ENCODE data around the gene TBC1D13. TPM values are rescaled to one million over a fixed set of nuclear protein-coding genes. Genes with fewer than 3 reads are reported as not detected.
"Not testable (repeated sequence)": the region's sequence is repeated elsewhere in the genome, so short reads cannot be mapped to it uniquely, and the experiment has no call there.

Gene TBC1D13
- total RNA-seq, 2 donors from 2014 or later, result 15.7 to 16.9 TPM

DNA sequence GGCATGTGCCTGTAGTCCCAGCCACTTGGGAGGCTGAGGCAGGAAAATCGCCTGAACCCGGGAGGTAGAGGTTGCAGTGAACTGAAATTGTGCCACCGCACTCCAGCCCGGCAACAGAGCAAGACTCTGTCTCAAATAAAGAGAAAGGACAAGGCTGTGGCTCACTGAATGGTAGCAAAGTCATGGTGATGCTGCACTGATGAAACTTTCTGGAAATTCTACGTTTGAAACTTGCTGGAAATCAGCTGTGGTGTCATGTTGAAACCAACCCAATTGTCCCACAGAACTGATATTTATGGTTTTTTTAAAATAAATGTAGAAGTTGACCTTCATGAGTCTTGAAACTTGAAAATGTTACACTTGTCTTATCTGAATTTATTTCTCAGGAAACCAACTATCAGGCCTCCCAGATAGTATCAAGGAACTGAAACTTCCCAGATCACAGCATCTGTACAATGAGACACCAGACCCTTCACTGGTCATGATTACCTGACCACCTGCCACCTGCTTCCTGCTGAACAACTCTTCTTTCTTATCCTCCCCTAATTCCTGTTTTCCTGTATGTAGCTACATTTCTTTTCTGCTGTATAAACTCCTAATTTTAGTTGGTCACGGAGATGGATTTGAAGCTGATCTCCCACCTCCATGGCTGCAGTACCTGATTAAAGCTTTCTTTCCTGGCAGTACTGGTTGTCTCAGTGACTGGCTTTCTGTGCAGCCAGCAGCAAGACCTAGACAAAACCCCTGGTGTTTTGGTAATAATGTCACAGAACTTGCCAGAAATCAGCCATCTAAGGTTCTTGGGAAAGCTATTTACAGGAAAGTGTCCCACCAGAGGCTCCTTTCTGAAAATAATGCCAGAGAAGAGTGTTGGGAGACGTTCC is 5.6 kb upstream of the TBC1D13 start:
- ATAC-seq, result no peak
- intact Hi-C loops (cut with DNase I), result no loop called here
- no peak for DNase-seq

GRCh38 chr9:128782669-128783068 is 4.4 kb upstream of the TBC1D13 start:
- ATAC-seq (no peak), DNase-seq (no peak)
- intact Hi-C loops (cut with DNase I), result no loop called here

DNA sequence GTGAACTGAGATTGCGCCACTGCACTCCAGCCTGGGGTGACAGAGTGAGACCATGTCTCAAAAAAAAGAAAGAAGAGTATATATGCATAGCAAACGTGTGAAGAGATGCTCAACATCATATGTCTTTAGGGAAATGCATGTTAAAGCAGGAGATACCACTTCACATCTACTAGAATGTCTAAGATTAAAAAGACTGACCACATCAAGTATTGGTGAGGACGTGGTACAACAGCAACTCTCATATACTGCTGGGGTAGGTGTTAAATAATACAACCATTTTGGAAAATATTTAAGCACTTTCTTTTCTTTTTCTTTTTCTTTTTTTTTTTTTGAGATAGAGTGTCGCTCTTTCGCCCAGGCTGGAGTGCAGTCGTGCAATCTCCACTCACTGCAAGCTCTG is 1.6 kb upstream of the TBC1D13 start:
- intact Hi-C loops (cut with DNase I), result no loop called here

DNA sequence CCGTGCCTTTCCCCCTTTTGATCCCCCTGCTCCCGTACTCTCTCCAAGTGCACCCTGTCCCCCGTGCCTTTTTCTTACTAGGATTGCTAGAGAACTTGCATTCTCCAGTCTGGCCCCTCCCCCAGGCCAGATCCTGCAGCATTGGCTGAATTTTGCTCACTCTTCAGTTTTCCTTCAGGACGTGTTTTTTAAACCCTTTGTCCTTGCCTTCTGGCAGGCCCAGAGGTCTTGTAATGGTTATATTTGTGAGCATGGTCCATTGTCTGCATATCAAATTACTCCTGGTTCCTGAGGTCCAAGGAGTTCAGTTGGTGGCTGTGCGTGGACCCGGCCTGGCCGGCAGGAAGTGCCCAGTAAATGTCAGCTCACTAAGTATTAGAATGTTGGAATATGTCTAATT is 606 bp downstream of the TBC1D13 start:
- ATAC-seq, result peak; percentile 15 to 20
- no peak for DNase-seq
- intact Hi-C loops (cut with DNase I), result no loop called here

More for the DNA sequence above, 1.6 kb upstream of the TBC1D13 start:
- ATAC-seq, result no peak
- DNase-seq, result no peak

GRCh38 chr9:128788445-128788844 is 1.4 kb downstream of the TBC1D13 start:
- ATAC-seq (no peak), DNase-seq (no peak)
- intact Hi-C loops (cut with DNase I), result no loop called here

- intact Hi-C loops (cut with DNase I), result no loop called here
- ATAC-seq (no peak), DNase-seq (no peak)
Measured at GRCh38 chr9:128790536-128790935, 3.5 kb downstream of the TBC1D13 start.

GRCh38 chr9:128792134-128792533 is 5.1 kb downstream of the TBC1D13 start:
- ATAC-seq, result no peak
- intact Hi-C loops (cut with DNase I), result no loop called here
- DNase-seq, result no peak

GRCh38 chr9:128792978-128793686 is 6.1 kb downstream of the TBC1D13 start:
- intact Hi-C loops (cut with DNase I), result no loop called here
- no peak for DNase-seq
- no peak for ATAC-seq

- ATAC-seq; DNase-seq; intact Hi-C loops (cut with DNase I): not testable (repeated sequence)
Measured at GRCh38 chr9:128794961-128795360, 7.9 kb downstream of the TBC1D13 start.

- intact Hi-C loops (cut with DNase I), result no loop called here
- no peak for DNase-seq
- no peak for ATAC-seq
Measured at GRCh38 chr9:128798896-128799295, 11.8 kb downstream of the TBC1D13 start.

DNA sequence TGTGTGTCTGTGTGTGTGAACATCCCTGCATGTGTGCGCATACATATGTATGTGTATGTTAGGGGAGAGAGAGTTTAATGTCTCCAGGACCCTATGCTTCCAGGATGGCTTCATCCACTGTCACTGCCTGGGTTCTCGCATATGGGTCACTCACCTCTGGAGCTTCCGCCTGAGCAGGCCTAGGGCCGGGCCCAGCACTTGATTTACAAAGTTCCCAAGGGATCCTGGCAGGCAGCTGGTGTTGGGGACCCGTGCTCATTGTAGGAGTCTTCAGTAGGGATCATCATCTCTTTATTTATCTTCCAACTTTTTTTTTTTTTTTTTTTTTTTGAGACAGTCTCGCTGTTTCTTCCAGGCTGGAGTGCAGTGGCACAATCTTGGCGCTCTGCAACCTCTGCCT is 13.0 kb downstream of the TBC1D13 start:
- ATAC-seq, result no peak
- no peak for DNase-seq
- intact Hi-C loops (cut with DNase I), result no loop called here

DNA sequence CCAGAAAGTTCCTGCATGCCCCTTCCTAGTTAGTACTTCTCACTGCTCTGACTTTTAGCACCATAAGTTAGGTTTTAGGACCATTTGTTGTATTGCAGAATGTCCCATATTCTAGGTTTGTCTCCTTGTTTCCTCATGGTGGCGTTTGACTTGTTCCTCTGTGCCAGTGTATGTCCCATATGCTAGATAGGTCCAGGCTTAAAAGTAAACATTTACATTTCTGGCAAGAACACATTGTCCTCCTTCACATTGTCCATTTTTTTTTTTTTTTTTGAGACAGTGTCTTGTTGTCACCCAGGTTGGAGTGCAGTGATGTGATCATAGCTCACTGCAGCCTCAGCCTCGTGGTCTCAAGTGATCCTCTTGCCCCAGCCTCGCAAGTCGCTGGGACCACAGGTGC is 15.4 kb downstream of the TBC1D13 start:
- intact Hi-C loops (cut with DNase I), result no loop called here
- ATAC-seq, result no peak
- no peak for DNase-seq

GRCh38 chr9:128805661-128806060 is 18.6 kb downstream of the TBC1D13 start:
- DNase-seq (no peak), ATAC-seq (no peak)
- intact Hi-C loops (cut with DNase I), result no loop called here

DNA sequence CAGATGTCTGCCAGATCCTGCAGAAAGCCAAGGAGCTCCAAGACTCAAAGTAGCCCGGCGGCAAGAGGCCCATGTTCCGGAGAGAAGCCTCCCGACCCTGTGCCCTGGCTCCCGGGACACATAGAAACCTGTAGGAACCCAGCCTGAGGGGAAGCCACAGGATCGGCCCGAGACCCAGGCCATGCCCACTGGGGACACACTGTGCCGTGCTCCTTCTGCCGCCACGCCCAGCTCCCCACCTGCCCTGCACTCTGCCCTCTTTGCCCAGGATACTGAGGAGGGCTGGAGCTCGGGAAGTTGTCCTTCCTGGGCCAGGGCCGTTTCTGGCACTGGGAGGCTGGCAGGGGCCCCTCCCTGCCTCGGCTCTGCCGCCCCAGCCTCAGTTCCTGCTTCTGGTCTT is 20.8 kb downstream of the TBC1D13 start:
- intact Hi-C loops (cut with DNase I), result no loop called here
- DNase-seq, result no peak
- ATAC-seq, result no peak

GRCh38 chr9:128808543-128808942 is 21.5 kb downstream of the TBC1D13 start:
- ATAC-seq (no peak), DNase-seq (no peak)
- intact Hi-C loops (cut with DNase I), result no loop called here

GRCh38 chr9:128809036-128809599 is 22.1 kb downstream of the TBC1D13 start:
- ATAC-seq (peak in 1 of 2 donors; percentile 23), DNase-seq (no peak)
- intact Hi-C loops (cut with DNase I), result no loop called here

- ATAC-seq (no peak), DNase-seq (no peak)
- intact Hi-C loops (cut with DNase I), result no loop called here
Measured at GRCh38 chr9:128809831-128810230, 22.8 kb downstream of the TBC1D13 start.

GRCh38 chr9:128810873-128811272 is 23.8 kb downstream of the TBC1D13 start:
- ATAC-seq (no peak), DNase-seq (no peak)
- intact Hi-C loops (cut with DNase I), result no loop called here

DNA sequence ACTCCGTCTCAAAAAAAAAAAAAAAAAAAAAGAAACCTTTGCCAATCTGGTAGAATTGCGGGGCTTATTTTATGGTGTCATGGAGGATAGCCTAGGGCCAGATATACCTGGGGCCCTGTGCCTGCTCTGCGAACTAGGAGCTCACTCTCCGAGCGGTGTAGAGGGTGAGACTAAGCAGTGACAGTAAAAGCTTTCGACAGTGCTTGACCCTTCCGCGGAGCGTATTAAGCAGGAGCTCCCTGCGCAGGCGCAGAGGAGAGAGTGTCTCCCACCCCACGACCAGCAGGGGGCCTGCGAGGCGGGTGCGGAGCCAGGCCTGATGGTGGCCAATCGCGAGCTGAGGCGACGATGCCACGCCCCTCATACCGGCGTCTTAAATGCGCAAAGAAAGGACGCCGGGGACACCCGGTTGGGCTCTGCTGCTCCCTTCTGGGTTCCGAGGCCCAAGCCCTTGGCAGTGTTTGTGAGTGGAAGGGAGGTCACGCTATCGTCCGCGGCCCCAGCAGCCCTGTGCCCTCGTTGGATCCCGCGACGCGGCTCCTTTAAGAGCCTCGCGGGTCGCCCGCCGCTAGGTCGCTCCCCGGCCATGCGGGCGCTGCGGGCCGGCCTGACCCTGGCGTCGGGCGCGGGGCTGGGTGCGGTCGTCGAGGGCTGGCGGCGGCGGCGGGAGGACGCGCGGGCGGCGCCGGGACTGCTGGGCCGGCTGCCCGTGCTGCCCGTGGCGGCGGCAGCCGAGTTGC is 31.2 kb downstream of the TBC1D13 start, which contains the start of gene ENDOG:
ENDOG (plus strand) TSS at position 402 of the 740 bp plus-strand sequence; CDS start at position 587, 185 bp downstream.
- intact Hi-C loops (cut with DNase I), result no loop called here
- ATAC-seq, result peak; percentile 94 to 95
- peak; percentile 98 for DNase-seq
